Measurements from ENCODE around the gene PSKH1.

The PSKH1 gene

GRCh38 chr16:67940446-67941089 lies 47.5 kb downstream of the PSKH1 start:
- no peak for DNase-seq (ENCODE audit: low read depth, low spot score)

- no peak for DNase-seq (ENCODE audit: low read depth, low spot score)
Observed at GRCh38 chr16:67941469-67942199, 48.6 kb downstream of the PSKH1 start.

- no peak for DNase-seq (ENCODE audit: low read depth, low spot score)
Observed at GRCh38 chr16:67942200-67942509, 49.1 kb downstream of the PSKH1 start.

GRCh38 chr16:67942510-67943255 lies 49.6 kb downstream of the PSKH1 start:
- no peak for DNase-seq (ENCODE audit: low read depth, low spot score)

GRCh38 chr16:67943256-67943618 lies 50.2 kb downstream of the PSKH1 start:
- no peak for DNase-seq (ENCODE audit: low read depth, low spot score)

GRCh38 chr16:67943619-67944504 lies 50.8 kb downstream of the PSKH1 start, which contains the start of gene LCAT:
Gene LCAT, minus strand, starts transcription at chr16:67944120. Its CDS starts 19 bp downstream, at chr16:67944101.
- no peak for DNase-seq (ENCODE audit: low read depth, low spot score)

GRCh38 chr16:67944690-67945391 lies 51.8 kb downstream of the PSKH1 start:
- no peak for DNase-seq (ENCODE audit: low read depth, low spot score)

GRCh38 chr16:67945392-67945933 lies 52.4 kb downstream of the PSKH1 start:
- no peak for DNase-seq (ENCODE audit: low read depth, low spot score)

- DNase-seq (ENCODE audit: low read depth, low spot score) = no peak
Observed at GRCh38 chr16:67946128-67946569, 53.1 kb downstream of the PSKH1 start.

GRCh38 chr16:67946966-67947558 lies 54.0 kb downstream of the PSKH1 start:
- DNase-seq (ENCODE audit: low read depth, low spot score) = no peak

GRCh38 chr16:67948015-67948414 lies 55.0 kb downstream of the PSKH1 start:
- DNase-seq (ENCODE audit: low read depth, low spot score) = no peak

- DNase-seq (ENCODE audit: low read depth, low spot score) = no peak
Observed at GRCh38 chr16:67949645-67950044, 56.6 kb downstream of the PSKH1 start.

GRCh38 chr16:67950335-67950843 lies 57.3 kb downstream of the PSKH1 start:
- DNase-seq (ENCODE audit: low read depth, low spot score) = no peak

GRCh38 chr16:67951485-67951884 lies 58.4 kb downstream of the PSKH1 start:
- no peak for DNase-seq (ENCODE audit: low read depth, low spot score)

- DNase-seq (ENCODE audit: low read depth, low spot score) = no peak
Observed at GRCh38 chr16:67953641-67954375, 60.8 kb downstream of the PSKH1 start.

GRCh38 chr16:67954421-67955196 lies 61.6 kb downstream of the PSKH1 start:
- DNase-seq (ENCODE audit: low read depth, low spot score) = no peak

- no peak for DNase-seq (ENCODE audit: low read depth, low spot score)
Observed at GRCh38 chr16:67957622-67958021, 64.6 kb downstream of the PSKH1 start.

GRCh38 chr16:67959536-67960329 lies 66.7 kb downstream of the PSKH1 start:
- DNase-seq (ENCODE audit: low read depth, low spot score) = no peak

Data from smooth muscle cell of the brain vasculature (primary cell).